Bronchial epithelial cell (primary cell): ENCODE results near the gene GRPR. TPM values are rescaled to one million over a fixed set of nuclear protein-coding genes. Genes with fewer than 3 reads are reported as not detected.

ENCODE experiments used
- DNase-seq: peaks from one replicate; pipeline ENCODE4 v3.0.0-alpha.2; 2010; ENCODE audit warnings: low read depth
- FAIRE-seq: peaks from 2 replicates; lab custom pipeline; 2011; peaks lifted over from hg19 to GRCh38; lab: Jason Lieb, UNC
- H3K27me3 ChIP-seq: 2 replicates; pipeline ENCODE4 v1.5.1; 2011; ENCODE audit warnings: low read length; ENCODE audit not compliant: control insufficient read depth, insufficient read depth
- H3K36me3 ChIP-seq: 2 replicates; pipeline ENCODE4 v1.5.1; 2011; ENCODE audit warnings: low read length; ENCODE audit not compliant: control insufficient read depth, insufficient read depth
- H3K4me3 ChIP-seq: 2 replicates; pipeline ENCODE4 v1.5.1; 2011; ENCODE audit warnings: mild to moderate bottlenecking, low read depth, low read length, control low read depth
- CTCF ChIP-seq: IDR thresholded peaks from 2 replicates; pipeline ENCODE4 v1.5.1; 2011; ENCODE audit warnings: mild to moderate bottlenecking, moderate library complexity, low read length, control low read depth, inconsistent platforms; ENCODE audit not compliant: insufficient read depth, severe bottlenecking
- total RNA-seq: library from RNA; depleted of rRNA; stranded (reverse); fragments of >200 nt; gene quantifications from 2 replicates; pipeline ENCODE4 v1.2.1, GENCODE V29; 2014

The GRPR gene
- total RNA-seq, 1 donor from 2014 or later, result not detected

GRCh38 chrX:16120431-16120830, 2.9 kb upstream of the GRPR start:
- no peak for DNase-seq
- H3K27me3 ChIP-seq, result no peaks in the 10 kb centered on the region
- no peak for TF ChIP-seq CTCF
- H3K4me3 ChIP-seq, result no peak overlapping the region
- no peak for FAIRE-seq
- H3K36me3 ChIP-seq, result no peaks in the 10 kb centered on the region

- no peaks in the 10 kb centered on the region for H3K27me3 ChIP-seq
- no peak overlapping the region for H3K4me3 ChIP-seq
- TF ChIP-seq CTCF, result no peak
- FAIRE-seq, result no peak
- H3K36me3 ChIP-seq, result no peaks in the 10 kb centered on the region
- peak; percentile 13 for DNase-seq
These were observed 836 bp downstream of the GRPR start for GRCh38 chrX:16124201-16124600.

GRCh38 chrX:16125520-16126149, 2.3 kb downstream of the GRPR start:
- Histone ChIP-seq H3K36me3 (no peaks in the 10 kb centered on the region), H3K4me3 (no peak overlapping the region), H3K27me3 (no peaks in the 10 kb centered on the region)
- peak; percentile 50 for FAIRE-seq
- no peak for TF ChIP-seq CTCF
- DNase-seq, result no peak

- no peak for DNase-seq
- no peak overlapping the region for H3K4me3 ChIP-seq
- no peak for TF ChIP-seq CTCF
- H3K27me3 ChIP-seq, result no peaks in the 10 kb centered on the region
- H3K36me3 ChIP-seq, result no peaks in the 10 kb centered on the region
- FAIRE-seq, result no peak
These were observed 7.3 kb downstream of the GRPR start for GRCh38 chrX:16130707-16131106.

- no peak for DNase-seq
- H3K27me3 ChIP-seq, result no peaks in the 10 kb centered on the region
- no peak for TF ChIP-seq CTCF
- FAIRE-seq, result no peak
- H3K36me3 ChIP-seq, result no peaks in the 10 kb centered on the region
- no peak overlapping the region for H3K4me3 ChIP-seq
These were observed 11.6 kb downstream of the GRPR start for GRCh38 chrX:16134936-16135335.

GRCh38 chrX:16136080-16136479, 12.7 kb downstream of the GRPR start:
- H3K36me3 ChIP-seq, result no peaks in the 10 kb centered on the region
- FAIRE-seq (no peak), DNase-seq (no peak)
- TF ChIP-seq CTCF, result no peak
- no peaks in the 10 kb centered on the region for H3K27me3 ChIP-seq
- no peak overlapping the region for H3K4me3 ChIP-seq
